HCT116 (cell line): ENCODE data around the gene CLEC5A. TPM values are rescaled to one million over a fixed set of nuclear protein-coding genes. Genes with fewer than 3 reads are reported as not detected.

Experiments used
- ATAC-seq: fragments of 200-7000 bp; cut with Tn5 transposase; 2 replicates; pipeline ENCODE4 v1.9.1; 2020; ENCODE audit warnings: mild to moderate bottlenecking, moderate library complexity
- BruUV-seq: library from RNA; stranded (reverse); fragments of 400-500 nt; replicated peaks from 2 replicates; lab custom pipeline; 2021; lab: Mats Ljungman, UMichigan
- CTCF ChIA-PET: fragments of 300-600 bp; sonication (Branson Sonifier 250); formaldehyde crosslinking; loops from one replicate; lab custom pipeline; 2021; ENCODE audit warnings: antibody characterized with exemption; lab: Charles Lee
- POLR2A ChIA-PET: fragments of 300-600, 350-600 bp; sonication (Branson Sonifier 250); formaldehyde crosslinking; loops from one replicate; lab custom pipeline; 2021; ENCODE audit warnings: antibody characterized with exemption; lab: Charles Lee
- RAD21 ChIA-PET, 2 experiments: fragments of 300-600 bp; sonication (Branson Sonifier 250); formaldehyde crosslinking; loops; one replicate each; lab custom pipeline; 2023; ENCODE audit warnings: low total read pairs in 2 of 2; ENCODE audit not compliant: uncharacterized antibody in 2 of 2, unreplicated experiment in 2 of 2, low non-redundant PET in 1 of 2; lab: Charles Lee
- DNase-seq: peaks from one replicate; pipeline ENCODE4 v3.0.0-alpha.2; 2010; ENCODE audit warnings: low read depth, low spot score
- H2AFZ ChIP-seq: fragments of 200-600 bp; shearing (Covaris generic), sonication (generic); 2 replicates; pipeline ENCODE4 v1.6.1; 2017; ENCODE audit warnings: low read depth, mixed run types, mixed read lengths, antibody characterized with exemption, low read length; ENCODE audit not compliant: poor library complexity, severe bottlenecking
- H3K27ac ChIP-seq: 2 replicates; pipeline ENCODE4 v1.5.1; 2012; ENCODE audit warnings: low read depth, low read length
- H3K27me3 ChIP-seq: fragments of 200-600 bp; sonication (generic); 2 replicates; pipeline ENCODE4 v1.6.1; 2016; ENCODE audit warnings: mixed run types, low read length, mixed read lengths; ENCODE audit not compliant: insufficient read depth
- H3K36me3 ChIP-seq, 2 experiments: fragments of 200-500 bp in 1 of 2; fragments of 200-600 bp in 1 of 2; sonication (Bioruptor generic) in 1 of 2; sonication (generic) in 1 of 2; 2 replicates each; pipeline versions ENCODE4 v1.5.1 to v1.6.1; 2014 to 2016; ENCODE audit warnings: low read length in 2 of 2, inconsistent platforms in 1 of 2, mixed read lengths in 1 of 2, mixed run types in 1 of 2; ENCODE audit not compliant: insufficient read depth in 2 of 2, control insufficient read depth in 1 of 2
- H3K4me1 ChIP-seq, 2 experiments: fragments of 200-600 bp in 1 of 2; sonication (generic) in 1 of 2; 2 replicates each; pipeline versions ENCODE4 v1.5.1 to v1.6.1; 2012 to 2017; ENCODE audit warnings: low read length in 2 of 2, inconsistent platforms in 1 of 2, mild to moderate bottlenecking in 1 of 2, mixed read lengths in 1 of 2, mixed run types in 1 of 2, moderate library complexity in 1 of 2; ENCODE audit not compliant: insufficient read depth in 2 of 2, control insufficient read depth in 1 of 2
- H3K4me2 ChIP-seq: fragments of 200-600 bp; sonication (generic); 2 replicates; pipeline ENCODE4 v1.6.1; 2017; ENCODE audit warnings: mixed run types, low read length, mixed read lengths
- H3K4me3 ChIP-seq, 2 experiments: fragments of 200-600 bp in 1 of 2; sonication (generic) in 1 of 2; replicated peaks in 1 of 2; 2 replicates each; pipeline ENCODE4 v1.5.1; 2011 to 2016; ENCODE audit warnings: low read length in 2 of 2, control low read depth in 1 of 2, low read depth in 1 of 2, mild to moderate bottlenecking in 1 of 2, mixed read lengths in 1 of 2, mixed run types in 1 of 2
- H3K79me2 ChIP-seq: fragments of 200-600 bp; sonication (generic); 2 replicates; pipeline ENCODE4 v1.6.1; 2017; ENCODE audit warnings: mild to moderate bottlenecking, mixed run types, low read length, moderate library complexity, mixed read lengths; ENCODE audit not compliant: insufficient read depth
- H3K9ac ChIP-seq: fragments of 200-600 bp; sonication (generic); 2 replicates; pipeline ENCODE4 v1.6.1; 2016; ENCODE audit warnings: low read length, mixed read lengths
- H3K9me2 ChIP-seq: fragments of 200-600 bp; sonication (generic), shearing (Covaris generic); 2 replicates; pipeline ENCODE4 v1.6.1; 2017; ENCODE audit warnings: mixed run types, mild to moderate bottlenecking, moderate library complexity; ENCODE audit not compliant: insufficient read depth
- H3K9me3 ChIP-seq, 2 experiments: fragments of 200-500 bp in 1 of 2; fragments of 200-600 bp in 1 of 2; sonication (Bioruptor generic) in 1 of 2; sonication (generic) in 1 of 2; 2 replicates each; pipeline ENCODE4 v1.6.1; 2014 to 2017; ENCODE audit warnings: low read length in 2 of 2, mixed read lengths in 2 of 2, inconsistent platforms in 1 of 2, low read depth in 1 of 2, mild to moderate bottlenecking in 1 of 2, mixed run types in 1 of 2, moderate library complexity in 1 of 2; ENCODE audit not compliant: control insufficient read depth in 1 of 2, insufficient read depth in 1 of 2
- H4K20me1 ChIP-seq: fragments of 200-600 bp; sonication (generic), shearing (Covaris generic); 2 replicates; pipeline ENCODE4 v1.6.1; 2017; ENCODE audit warnings: mixed run types, mild to moderate bottlenecking, moderate library complexity; ENCODE audit not compliant: insufficient read depth
- ELF1 ChIP-seq: IDR thresholded peaks from 2 replicates; pipeline ENCODE4 v1.6.1; 2012; ENCODE audit warnings: low read depth, borderline replicate concordance
- EZH2 ChIP-seq: fragments of 200-600 bp; sonication (generic); IDR thresholded peaks from 2 replicates; pipeline ENCODE4 v1.6.1; 2017; ENCODE audit warnings: antibody characterized with exemption, mixed run types
- EZH2phosphoT487 ChIP-seq: fragments of 200-600 bp; IDR thresholded peaks from 2 replicates; pipeline ENCODE4 v1.6.1; 2018; ENCODE audit warnings: antibody characterized with exemption, borderline replicate concordance
- FOSL1 ChIP-seq: IDR thresholded peaks from 2 replicates; pipeline ENCODE4 v1.6.1; 2012; ENCODE audit warnings: low read depth
- JUND ChIP-seq: IDR thresholded peaks from 2 replicates; pipeline ENCODE4 v1.6.1; 2012
- POLR2AphosphoS5 ChIP-seq: IDR thresholded peaks from 2 replicates; pipeline ENCODE4 v1.6.1; 2011; ENCODE audit warnings: mild to moderate bottlenecking, low read depth, low read length, moderate library complexity
- SIN3A ChIP-seq: IDR thresholded peaks from 2 replicates; pipeline ENCODE4 v1.6.1; 2012; ENCODE audit warnings: low read depth
- SRF ChIP-seq: IDR thresholded peaks from 2 replicates; pipeline ENCODE4 v1.6.1; 2012; ENCODE audit warnings: low read depth
- TCF7L2 ChIP-seq: IDR thresholded peaks from 2 replicates; pipeline ENCODE4 v1.7.0; 2011; ENCODE audit warnings: borderline replicate concordance, inconsistent platforms; ENCODE audit not compliant: insufficient read depth, insufficient read length; ENCODE audit errors: extremely low read depth
- ZNF274 ChIP-seq: fragments of 200-500 bp; sonication (Bioruptor generic); IDR thresholded peaks from 2 replicates; pipeline ENCODE4 v1.6.1; 2014; ENCODE audit warnings: mild to moderate bottlenecking, low read depth, low read length, inconsistent platforms
- intact Hi-C: fragments of 100-400 bp; cut with micrococcal nuclease; formaldehyde crosslinking; loops from 2 replicates; pipeline ENCODE4 v1.10.0; 2022
- total RNA-seq: library from RNA; stranded (reverse); gene quantifications from one replicate; pipeline ENCODE4 v1.2.1, GENCODE V29; 2021; ENCODE audit not compliant: unreplicated experiment
- TF ChIP-seq, protein P1 (sequence below): IDR thresholded peaks from 2 replicates; pipeline ENCODE4 v1.6.1; 2011; ENCODE audit warnings: mild to moderate bottlenecking, low read length, moderate library complexity; ENCODE audit not compliant: insufficient replicate concordance; ENCODE audit errors: extremely low read depth
- TF ChIP-seq, protein P2 (sequence below): IDR thresholded peaks from 2 replicates; pipeline ENCODE4 v1.6.1; 2012

Gene CLEC5A
- total RNA-seq, 1 experiment from 2014 or later = 0.32 TPM

DNA sequence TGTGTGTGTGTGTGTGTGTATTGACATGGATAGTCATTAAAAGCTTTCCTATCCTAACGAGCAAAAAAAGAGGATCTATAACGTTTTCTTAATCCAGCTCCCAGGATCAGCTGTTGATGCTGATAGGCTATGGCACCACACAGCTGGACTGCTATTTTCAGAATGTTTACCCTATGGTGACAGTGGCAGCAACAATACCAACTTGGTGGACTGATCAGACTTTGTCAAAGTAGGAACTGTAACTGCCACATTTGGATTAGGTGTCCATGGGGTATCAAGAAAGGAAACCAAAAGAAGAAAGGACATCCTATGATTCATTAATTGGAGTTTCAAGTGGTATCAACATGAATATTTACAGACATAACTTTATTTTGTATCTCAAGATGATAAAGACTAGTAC is 2.7 kb upstream of the CLEC5A start:
- ChIA-PET POLR2A (no interaction called here), CTCF (no interaction called here), RAD21 (no interaction called here)
- H3K27me3 ChIP-seq = no peaks in the 10 kb centered on the region
- DNase-seq (no peak), ATAC-seq (no peak)
- H3K4me3 ChIP-seq = no peak overlapping the region
- no peaks in the 10 kb centered on the region for H4K20me1 ChIP-seq
- intact Hi-C loops = no loop called here
- H3K9me3 ChIP-seq = no peaks in the 10 kb centered on the region
- no peaks in the 10 kb centered on the region for H3K79me2 ChIP-seq
- no peaks in the 10 kb centered on the region for H3K9me2 ChIP-seq
- BruUV-seq = no TSS peak
- no peak overlapping the region for H2AFZ ChIP-seq
- H3K4me2 ChIP-seq = no peak overlapping the region
- TF ChIP-seq FOSL1 (no peak), SRF (no peak), EZH2phosphoT487 (no peak)
- TF ChIP-seq, protein P1, sequence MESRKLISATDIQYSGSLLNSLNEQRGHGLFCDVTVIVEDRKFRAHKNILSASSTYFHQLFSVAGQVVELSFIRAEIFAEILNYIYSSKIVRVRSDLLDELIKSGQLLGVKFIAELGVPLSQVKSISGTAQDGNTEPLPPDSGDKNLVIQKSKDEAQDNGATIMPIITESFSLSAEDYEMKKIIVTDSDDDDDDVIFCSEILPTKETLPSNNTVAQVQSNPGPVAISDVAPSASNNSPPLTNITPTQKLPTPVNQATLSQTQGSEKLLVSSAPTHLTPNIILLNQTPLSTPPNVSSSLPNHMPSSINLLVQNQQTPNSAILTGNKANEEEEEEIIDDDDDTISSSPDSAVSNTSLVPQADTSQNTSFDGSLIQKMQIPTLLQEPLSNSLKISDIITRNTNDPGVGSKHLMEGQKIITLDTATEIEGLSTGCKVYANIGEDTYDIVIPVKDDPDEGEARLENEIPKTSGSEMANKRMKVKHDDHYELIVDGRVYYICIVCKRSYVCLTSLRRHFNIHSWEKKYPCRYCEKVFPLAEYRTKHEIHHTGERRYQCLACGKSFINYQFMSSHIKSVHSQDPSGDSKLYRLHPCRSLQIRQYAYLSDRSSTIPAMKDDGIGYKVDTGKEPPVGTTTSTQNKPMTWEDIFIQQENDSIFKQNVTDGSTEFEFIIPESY = no peak
- TF ChIP-seq, all 23 proteins: peak for 0
- no peak overlapping the region for H3K27ac ChIP-seq
- H3K36me3 ChIP-seq = no peaks in the 10 kb centered on the region
- H3K4me1 ChIP-seq = no peaks in the 10 kb centered on the region
- H3K9ac ChIP-seq = no peak overlapping the region

DNA sequence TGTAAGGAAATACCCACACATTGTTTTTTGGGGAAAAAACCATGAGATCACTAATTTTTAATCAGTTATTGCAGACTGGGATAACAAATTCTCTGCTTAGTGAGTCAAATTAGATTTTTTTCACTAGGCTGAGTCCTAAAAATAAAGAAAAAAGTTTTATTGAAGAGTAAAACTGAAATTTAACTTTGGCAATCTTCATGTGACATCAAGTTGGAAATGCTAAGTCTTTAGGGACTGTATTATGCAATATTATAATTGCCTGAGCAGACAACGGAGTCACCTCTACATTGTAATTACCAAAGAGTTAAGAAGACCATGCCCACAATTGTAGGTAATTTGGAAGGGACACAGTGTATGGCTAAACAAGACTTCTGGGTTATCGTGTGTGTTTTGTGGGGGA is 2.2 kb upstream of the CLEC5A start:
- RAD21 ChIA-PET = no interaction called here
- no peaks in the 10 kb centered on the region for H3K79me2 ChIP-seq
- no peak for ATAC-seq
- no peak overlapping the region for H3K27ac ChIP-seq
- POLR2A ChIA-PET = no interaction called here
- no peak overlapping the region for H3K9ac ChIP-seq
- no peak for TF ChIP-seq JUND
- TF ChIP-seq, protein P2, sequence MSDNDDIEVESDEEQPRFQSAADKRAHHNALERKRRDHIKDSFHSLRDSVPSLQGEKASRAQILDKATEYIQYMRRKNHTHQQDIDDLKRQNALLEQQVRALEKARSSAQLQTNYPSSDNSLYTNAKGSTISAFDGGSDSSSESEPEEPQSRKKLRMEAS = no peak
- TF ChIP-seq POLR2AphosphoS5 = no peak
- TF ChIP-seq SIN3A = no peak
- TF ChIP-seq ELF1 = no peak
- TF ChIP-seq TCF7L2 = no peak
- no peak for TF ChIP-seq EZH2
- TF ChIP-seq FOSL1 = no peak
- TF ChIP-seq ZNF274 = no peak
- H2AFZ ChIP-seq = no peak overlapping the region
- no peaks in the 10 kb centered on the region for H4K20me1 ChIP-seq
- no peaks in the 10 kb centered on the region for H3K9me2 ChIP-seq
- H3K4me1 ChIP-seq = no peaks in the 10 kb centered on the region
- DNase-seq = no peak
- BruUV-seq = no TSS peak
- H3K27me3 ChIP-seq = no peaks in the 10 kb centered on the region
- no peaks in the 10 kb centered on the region for H3K36me3 ChIP-seq
- H3K4me2 ChIP-seq = no peak overlapping the region
- no peaks in the 10 kb centered on the region for H3K9me3 ChIP-seq
- intact Hi-C loops = no loop called here
- CTCF ChIA-PET = no interaction called here
- no peak overlapping the region for H3K4me3 ChIP-seq
